NCI-H1105 (cell line): Measurements from ENCODE around the gene ATP2C2.
A peak's percentile ranks its signal among the peaks of the same experiment; 100 is the strongest.

Experiments used
- DNase-seq: peaks from one replicate; lab custom pipeline; 2025; lab: John Stamatoyannopoulos, UW

Gene ATP2C2

DNA sequence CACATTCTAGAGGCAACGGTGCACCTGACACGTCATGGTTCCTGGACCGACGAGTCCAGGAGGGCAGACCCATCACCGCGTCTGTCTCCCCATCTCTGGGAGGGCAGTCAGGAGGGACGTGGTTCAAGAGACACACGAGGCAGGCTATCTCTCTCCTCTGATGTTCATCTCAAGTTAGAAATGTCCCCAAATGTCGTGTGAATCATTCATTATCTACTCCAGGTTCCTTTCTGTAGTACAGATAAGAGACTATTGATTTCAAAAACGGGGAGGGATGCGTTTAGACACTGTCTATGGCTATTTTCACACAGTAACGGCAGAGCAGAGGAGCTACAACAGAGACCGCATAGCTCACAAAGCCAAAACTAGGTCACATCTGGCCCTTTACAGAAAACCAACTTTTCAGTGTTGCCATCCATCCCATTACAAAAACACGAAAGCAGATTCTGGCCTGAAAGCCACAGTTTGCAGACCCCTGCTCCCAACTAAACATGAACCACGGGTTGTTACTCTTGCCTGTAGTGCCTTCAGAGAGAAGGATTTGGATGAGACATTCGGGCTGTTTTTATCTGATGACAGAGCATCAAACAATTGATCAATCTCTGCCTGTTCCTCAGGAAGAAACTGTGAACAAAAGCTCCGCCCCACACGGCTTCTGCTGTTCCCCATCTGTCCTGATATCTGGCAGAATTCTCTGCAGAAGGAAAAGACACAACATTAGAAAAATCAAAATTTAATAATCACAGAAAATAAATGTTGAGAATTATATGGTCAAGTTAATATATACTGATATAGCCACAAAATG lies 129.3 kb downstream of the ATP2C2 start:
- DNase-seq: no peak

DNA sequence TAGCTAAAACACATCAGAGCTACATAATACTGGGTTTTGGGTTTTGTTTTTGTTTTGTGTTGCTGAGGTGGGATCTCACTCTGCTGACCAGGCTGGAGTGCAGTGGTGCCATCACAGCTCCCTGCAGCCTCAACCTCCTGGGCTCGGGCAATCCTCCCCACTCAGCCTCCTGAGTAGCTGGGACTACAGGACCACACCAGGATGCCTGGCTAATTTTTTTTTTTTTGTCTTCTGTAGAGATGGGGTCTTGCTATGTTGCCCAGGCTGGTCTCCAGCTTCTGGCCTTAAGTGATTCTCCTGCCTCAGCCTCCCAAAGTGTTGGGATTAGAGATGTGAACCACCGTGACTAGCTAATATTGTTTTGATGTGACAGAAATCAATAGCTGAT lies 129.9 kb downstream of the ATP2C2 start:
- DNase-seq: no peak

DNA sequence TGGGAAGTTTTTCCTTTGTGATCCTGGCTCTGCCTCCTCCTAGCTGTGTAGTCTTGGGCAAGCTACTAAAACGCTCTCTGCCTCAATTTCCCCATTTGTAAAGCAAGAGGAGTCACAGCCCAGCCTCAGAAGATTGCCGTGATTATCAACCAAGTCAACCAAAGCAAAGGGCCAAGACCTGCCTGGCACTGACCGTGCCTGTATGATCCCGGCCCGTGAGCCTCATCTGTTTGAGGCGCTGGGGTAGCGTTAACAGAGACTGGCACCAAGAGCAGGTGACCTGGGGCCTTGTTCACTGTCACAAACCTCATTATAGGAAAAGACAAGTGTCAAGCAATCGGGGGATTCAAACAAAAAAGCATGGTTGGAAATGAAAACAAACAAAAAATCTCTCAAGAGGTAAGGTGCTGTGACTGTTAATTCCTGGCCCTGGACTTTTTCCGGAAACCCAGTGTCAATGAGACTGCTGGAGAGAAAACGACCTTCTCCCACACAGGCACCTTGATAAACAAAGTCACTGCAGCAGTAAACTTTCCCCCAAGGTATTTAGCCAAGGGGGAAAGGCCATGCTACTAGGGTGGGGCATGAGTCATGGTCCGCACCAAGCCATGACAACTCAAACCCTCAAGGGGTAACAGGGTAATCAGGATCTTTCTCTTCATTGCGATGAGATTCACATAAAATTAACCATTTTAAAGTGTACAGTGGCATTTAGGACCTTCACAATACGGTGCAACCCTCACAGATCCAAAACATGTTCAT lies 130.7 kb downstream of the ATP2C2 start:
- no peak for DNase-seq

DNA sequence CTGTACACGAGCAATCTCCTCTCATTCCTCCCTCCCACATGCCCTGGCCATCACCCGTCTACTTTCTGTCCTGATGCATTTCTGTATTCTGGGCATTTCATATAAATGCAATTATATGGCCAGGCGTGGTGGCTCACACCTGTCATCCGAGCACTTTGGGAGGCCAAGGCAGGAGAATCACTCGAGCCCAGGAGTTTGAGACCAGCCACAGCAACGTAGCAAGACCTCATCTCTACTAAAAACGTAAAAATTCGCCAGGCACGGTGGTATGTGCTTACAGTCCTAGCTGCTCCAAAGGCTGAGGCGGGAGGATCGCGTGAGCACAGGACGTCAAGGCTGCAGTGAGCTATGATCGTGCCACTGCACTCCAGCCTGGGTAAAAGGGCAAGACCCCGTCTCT lies 131.3 kb downstream of the ATP2C2 start:
- no peak for DNase-seq

DNA sequence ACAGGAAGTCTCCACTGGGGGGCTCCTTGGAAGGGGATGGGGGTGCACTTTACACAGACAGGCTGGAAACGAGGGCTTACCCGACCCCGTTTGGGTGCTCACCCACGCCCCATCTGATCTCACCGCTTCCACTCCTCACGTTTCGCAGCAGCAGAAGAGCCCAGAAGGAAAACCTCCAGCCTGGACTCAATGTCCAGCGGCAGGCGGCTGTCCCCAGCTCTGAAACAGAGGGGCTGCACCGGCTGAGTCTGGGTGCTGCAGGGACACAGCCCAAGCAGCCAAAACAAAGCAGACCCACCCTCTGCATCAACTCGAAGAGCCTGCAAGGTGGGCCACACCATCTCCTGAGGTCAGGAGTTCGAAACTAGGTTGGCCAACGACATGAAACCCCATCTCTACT lies 132.2 kb downstream of the ATP2C2 start:
- DNase-seq: no peak

DNA sequence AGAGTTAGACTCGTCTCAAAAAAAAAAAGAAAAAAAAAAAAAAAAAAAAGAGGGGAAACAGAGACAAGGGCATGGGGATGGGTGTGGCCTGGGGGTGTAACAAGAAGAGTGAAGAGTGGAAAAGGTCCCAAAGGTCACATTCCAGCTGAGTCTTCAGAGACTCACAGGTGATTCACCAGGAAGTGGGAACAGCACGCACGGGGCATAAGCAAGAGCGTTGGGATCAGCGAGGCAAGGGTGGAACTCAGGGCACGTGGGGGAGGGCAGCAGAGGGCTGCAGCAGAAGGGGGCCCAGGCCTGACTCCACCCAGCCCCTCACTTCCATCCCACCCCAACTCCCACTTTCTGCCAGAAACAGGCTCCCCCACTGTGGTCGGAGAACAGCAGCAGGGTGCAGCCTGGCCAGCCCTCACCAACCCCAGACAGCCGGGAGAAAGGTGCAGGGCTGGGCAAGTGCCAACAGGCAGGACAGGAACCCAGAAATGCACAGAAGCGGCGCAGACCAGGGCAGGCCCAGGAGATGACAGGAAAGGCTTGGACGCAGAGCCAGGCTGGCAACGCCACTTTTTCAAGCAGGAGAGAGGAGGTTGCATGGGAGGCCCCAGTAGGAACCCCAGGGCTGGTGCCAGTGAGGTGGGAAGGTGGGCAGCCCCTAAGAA lies 132.9 kb downstream of the ATP2C2 start:
- DNase-seq: no peak

DNA sequence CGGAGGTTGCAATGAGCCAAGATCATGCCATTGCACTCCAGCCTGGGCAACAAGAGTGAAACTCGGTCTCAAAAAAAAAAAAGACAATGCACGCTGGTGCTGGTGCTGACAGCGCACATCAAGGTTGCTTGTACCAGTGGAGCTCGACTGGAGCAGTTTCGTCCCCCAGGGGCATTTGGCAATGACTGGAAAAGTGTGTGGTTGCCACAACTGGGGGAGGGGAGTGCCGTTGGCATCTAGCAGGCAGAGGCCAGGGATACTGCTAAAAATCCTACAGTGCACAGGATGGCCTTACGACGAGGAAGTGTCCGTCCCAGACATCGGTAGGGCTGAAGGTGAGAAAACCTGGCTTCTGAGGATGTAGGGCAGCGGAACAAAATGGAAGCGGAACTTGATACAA lies 133.7 kb downstream of the ATP2C2 start:
- no peak for DNase-seq

DNA sequence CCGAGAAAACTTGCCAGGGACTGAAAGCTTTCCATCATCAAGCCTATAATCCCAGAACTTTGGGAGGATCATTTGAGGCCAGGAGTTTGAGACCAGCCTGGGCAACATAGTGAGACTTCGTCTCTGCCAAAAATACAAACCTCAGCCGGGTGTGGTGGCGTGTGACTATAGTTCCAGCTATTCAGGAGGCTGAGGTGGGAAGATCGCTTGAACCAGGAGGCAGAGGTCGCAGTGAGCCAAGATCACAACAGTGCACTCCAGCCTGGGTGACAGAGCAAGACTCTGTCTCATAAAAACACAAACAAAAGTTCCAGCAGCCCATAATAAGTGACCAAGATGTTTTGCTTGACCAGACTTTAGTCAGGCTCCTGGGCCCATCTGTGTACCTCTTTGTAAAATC lies 134.2 kb downstream of the ATP2C2 start:
- DNase-seq: no peak

DNA sequence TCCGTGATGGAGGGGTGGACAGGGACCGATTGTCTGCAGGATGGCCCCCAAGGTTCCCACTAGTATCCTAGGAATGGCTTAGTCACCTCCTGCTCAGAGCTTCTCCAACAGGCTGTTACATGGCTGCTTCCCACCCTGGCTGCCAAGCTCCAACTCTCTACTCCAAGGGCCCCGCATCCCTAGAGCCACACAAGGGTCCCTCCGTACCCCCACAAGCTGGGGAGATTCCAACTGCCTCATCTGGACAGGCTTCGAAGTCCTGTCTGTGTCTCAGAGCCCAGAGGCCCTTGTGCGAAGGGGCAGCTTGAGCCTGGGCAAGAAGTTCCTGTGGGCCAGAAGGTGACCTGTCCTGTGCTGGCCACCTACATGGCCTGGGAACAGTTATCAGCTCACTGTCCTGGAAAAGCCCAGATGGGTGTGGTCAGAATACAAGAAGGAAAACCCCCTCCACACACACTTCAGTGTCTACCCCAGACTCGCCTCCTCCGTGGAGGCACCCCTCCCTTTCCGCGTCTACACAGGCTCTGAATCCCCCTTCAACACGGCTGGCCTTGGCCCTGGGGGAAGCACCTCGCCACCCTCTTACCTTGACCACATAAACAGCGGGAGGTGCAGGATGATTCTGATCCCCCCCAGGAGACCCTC lies 135.5 kb downstream of the ATP2C2 start:
- DNase-seq: no peak

DNA sequence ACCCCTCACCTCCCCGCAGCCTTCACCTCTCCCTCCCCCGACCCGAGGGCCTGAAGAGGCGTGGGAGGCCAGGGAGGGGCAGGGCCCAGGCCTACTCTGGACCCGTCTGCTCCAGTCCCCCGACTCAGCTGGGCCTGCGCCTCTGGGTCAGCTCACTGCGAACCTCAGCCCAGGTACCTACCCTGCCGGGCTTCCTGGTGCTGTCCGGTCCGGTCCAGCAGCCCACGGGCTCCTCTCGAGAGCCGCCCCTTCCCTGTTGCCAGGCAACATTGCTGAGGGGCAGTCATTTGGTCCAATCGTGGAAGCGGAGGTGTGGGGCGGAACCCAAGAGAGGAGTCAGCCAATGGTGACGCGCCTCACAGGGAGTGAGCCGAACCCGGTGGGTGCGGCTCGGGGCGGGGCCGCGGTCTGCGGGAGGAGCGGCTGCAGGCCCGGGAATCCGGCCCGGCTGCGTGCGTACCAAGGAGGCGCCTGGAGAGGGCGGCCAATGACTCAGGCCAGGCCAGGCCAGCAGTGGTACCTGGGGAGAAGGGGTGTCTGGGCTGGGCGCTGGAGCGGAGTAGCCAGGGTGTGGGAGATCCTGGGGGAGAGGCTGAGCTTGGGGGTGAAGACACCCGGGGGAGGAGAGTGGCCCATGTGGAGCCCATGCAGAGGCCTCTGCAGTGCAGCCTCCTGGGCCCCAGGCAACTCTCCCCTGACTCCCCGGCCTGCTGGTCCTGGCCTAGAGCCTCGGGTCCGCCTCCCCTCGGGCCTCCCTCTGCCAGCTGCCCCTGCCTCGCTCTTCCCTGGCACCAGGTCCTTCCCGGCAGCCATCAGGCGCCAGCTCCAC lies 136.3 kb downstream of the ATP2C2 start, which contains the start of gene MEAK7:
TSS of gene MEAK7 (minus strand) at position 240 of the 829 bp plus-strand sequence. CDS start 6,573 bp downstream, outside the sequence.
- DNase-seq: no peak

DNA sequence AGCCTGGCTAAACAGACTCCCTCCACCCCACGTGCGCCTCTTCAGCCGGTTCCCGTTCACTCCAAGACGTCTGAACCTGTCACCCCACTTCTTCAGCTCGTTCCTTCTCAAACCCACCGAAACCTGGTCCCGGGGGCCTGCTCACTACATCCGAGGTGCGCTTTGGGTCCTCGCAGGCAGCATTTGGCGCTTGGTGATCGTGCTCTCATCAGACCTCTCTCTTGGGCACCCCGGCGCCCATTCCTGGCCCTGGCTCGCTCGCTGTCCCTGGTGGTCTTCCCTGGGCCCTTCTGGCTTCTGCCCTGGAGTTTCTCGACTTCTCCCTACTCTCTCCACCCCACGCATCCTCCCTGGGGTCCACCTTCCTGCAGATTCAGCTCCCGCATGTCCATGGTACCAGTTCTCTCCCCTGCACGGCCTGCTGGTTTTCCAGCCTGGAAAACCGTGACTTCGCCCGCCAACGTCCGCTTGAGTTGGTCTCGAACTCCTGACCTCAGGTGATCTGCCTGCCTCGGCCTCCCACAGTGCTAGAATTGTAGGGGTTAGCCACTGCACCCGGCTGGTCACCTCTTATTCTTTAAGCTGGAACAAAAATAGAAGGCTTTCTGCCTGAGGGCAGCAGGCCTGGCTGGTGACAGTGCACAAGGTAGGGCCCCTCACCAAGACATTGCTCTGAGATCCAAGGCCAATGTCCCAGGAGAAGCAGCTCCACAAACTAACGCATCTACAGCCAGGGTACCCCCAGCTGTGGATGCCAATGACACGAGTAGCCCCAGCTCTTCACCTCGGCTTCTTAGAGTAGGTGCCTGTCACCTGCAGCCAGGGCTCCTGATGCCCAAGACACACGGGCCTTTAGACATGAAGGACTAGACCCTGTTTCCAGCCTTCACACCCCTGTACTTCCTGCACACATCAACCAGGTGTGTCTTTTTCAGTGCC lies 137.2 kb downstream of the ATP2C2 start:
- no peak for DNase-seq

DNA sequence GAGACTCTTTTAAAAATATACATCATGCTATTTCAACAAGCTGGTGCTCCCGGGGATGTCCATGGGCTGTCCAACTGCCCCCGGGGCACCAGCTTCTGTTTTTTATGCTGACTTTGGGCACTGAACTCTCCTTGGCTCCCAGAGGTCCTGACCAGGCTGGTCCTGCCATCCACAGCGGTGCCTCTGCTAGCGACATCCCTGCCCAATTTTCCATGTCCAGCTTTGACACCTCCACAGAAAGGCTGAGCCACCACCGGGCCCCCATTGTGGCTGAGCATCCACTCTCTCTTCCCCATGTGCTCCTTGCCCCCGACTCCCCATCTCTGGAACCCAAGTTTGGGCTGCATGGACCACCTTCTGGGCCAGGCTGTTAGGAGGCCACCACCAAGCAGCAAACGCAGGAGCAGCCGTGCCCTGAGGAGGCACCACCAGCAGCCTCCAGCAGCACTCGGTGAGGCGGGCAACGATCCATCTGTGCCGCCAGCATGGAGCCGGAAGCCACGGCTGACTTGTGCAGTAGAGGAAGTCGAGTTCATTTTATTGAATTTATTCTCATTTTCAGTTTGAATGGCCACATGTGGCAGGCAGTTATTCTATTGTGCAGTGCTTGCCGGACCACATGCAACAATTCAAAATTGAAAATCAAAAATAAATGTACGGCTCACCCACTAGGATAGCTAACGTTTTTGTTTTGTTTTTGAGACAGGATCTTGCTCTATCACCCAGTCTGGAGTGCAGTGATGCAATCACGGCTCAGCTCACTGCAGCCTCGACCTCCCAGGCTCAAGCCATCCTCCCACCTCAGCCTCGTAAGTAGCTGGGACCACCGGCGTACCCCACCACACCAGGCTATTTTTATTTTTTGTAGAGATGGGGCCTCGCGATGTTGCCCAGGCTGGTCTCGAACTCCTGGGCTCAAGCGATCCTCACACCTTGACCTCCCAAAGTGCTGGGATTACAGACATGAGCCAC lies 139.0 kb downstream of the ATP2C2 start:
- DNase-seq: no peak

DNA sequence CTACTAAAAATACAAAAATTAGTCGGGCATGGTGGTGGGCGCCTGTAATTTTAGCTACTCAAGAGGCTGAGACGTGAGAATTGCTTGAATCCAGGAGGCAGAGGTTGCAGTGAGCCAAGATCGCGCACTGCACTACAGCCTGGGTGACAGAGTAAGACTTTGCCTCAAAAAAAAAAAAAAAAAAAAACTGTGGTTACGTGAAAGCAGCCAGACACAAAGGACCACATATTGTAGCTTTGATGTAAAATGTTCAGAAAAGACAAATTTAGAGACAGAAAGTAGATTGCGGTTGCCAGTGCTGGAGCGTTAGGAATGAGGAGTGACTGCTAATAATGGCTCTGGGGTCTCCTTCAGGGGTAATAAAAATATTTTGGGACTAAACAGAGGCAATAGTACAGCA lies 140.2 kb downstream of the ATP2C2 start:
- DNase-seq: no peak

DNA sequence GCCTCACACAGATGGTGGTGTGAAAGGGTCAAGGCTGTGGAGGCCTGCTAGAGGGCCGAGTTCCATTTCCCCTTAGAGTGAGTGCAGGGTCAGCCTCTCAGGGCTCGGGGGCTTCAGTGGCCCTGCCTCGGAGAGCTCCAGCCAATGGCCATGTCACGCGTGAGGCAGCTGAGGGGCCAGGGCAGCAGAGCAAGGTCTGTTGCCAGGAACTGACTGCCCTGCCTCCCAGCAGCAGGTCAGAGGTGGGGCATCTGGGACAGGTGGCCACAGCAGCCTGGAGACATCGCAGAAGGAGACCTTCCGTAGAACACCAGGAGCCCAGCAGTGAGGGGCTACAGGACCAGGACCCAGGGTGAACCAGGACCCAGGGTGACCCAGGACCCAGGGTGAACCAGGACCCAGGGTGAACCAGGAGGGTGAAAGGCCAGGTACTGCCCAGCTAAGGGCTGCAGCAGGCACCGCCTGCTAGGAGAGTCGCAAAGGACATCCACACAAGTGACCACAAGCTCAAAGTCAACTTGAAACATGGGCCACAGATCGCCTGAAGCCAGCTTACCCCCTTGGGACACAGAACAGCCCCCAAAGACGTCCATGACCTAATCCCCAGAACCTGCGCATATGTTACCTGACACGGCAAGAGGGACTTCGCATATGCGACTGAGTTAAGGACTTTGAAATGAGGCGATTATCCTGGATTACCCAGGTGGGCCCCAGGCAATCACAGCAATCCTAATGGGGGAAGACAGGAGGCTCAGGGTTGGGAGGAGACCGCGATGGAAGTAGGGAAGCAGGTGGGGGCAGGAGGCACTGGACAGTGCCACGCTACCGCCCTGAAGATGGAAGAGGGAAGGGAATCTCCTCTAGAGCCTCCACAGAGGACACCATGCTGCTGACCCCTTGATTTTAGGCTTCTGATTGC lies 141.0 kb downstream of the ATP2C2 start:
- no peak for DNase-seq

DNA sequence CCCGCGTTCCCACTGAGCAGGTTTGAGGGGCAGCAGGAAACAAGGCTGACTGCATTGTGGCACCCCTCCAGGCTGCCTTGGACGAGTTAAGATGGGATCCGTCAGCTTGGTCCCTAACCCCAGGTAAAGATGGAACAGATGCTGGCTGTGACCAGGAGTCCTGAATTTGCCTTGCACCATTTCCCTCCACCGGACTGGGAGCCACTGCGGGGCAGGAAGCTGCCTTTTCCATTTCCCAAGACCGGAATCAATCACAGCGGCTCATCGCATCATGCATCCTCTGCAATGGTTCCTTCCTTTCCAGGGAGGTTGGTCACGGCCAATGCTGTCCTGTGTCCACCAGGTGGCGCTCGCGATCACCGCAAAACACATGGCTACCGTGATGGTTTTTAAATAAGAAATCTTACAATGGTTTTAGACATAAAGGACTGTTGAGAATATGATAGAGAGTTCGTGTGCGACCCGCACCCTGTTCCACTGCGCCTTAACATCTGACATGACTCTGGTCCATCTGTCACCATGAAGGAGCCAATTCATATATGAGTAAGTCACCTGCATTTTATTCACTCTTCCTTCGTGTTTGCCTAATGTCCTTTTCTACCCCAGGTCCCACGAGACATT lies 143.0 kb downstream of the ATP2C2 start:
- DNase-seq: peak; percentile 46

DNA sequence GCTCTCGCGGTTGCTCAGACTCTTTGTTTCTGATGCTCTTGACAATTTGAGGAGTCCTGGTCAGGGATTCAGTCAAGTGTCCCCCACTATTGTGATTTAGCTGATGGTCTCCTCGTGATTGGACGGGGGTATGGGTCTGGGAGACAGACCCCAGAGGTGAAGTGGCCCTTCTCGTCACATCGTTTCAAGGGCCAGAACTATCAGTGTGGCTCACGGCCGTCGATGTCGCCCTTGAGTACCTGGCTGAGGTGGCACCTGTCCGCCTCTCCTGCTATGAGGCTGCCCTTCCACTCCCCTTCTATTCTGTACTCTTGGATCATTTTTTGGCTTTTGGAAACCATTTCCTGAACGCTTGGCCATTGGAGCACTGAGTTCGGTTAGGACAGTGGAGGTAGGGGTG lies 143.5 kb downstream of the ATP2C2 start:
- DNase-seq: no peak

DNA sequence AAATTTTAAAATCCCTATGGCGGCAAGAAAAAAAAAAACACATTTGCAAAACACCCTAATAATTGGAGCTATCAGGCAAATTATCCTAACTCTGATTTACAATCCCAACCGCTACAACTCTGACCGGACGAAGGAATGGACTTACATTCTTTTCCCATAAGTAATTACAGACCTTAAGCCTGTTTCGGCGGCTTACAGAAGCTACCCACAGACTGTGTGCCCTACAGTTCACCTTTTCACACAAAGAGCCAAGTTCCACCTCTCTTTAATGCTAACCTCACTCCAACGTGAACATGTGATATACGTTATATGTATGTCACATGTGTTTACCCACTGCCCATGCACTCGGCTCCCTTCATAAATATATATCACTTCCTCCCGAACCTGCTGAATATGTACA lies 144.8 kb downstream of the ATP2C2 start:
- DNase-seq: no peak

DNA sequence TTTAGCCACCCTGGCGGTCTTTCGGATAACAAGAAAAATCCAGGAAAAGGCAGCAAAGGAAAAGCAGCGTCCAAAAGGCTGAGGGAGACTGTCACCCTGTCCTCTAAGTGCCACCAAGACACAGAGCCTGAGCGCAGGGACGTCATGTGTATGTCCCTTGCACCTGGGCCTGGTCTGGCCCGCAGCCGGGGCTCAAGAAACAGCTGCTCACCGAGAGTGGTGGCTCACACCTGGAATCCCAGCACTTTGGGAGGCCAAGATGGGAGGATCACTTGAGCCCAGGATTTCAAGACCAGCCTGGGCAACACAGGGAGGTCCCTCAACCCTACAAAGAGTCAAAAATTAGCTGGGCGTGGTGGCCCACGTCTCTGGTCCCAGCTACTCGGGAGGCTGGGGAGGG lies 145.3 kb downstream of the ATP2C2 start:
- no peak for DNase-seq
